Measurements from ENCODE around the gene ZBTB20.

The ZBTB20 gene

GRCh38 chr3:114794894-114795630 is 352.0 kb downstream of the ZBTB20 start:
- in situ Hi-C loops (cut with HindIII; ENCODE audit: low sequenced_read_pairs): no loop called here

DNA sequence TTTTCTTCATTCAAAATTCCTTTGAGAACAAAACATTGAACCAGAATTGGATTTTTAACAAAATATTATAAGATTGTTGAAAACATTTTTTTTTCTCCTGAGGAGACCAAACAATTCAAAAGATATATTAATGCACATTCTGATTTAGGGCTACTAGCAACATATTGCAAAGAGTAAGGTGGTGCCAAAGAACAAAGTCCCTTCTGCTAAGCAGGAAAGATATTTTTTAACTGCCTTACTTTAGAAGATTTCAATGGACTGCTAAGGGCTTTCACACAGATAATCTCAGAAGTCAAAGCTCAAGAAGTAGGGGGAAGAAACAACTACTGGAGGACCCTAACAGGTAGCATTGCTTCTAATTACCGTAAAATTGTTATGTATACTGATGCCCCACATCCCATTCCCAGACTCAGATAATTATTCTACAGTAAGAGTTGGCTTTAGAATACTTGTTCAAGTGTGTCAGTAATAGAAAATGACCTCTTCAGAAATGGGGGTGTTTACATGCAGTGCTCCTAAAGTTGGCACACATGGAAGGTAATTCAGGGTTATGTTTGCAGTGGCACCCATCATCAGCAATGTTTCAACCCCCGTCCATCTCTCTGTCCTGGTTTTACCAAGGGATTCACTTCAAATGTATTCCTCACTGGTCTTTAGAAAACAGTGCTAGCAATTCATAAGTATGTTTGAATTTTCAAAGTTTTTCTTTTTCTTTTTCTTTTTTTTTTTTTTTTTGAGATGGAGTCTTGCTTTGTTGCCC is 354.7 kb downstream of the ZBTB20 start:
- in situ Hi-C loops (cut with HindIII; ENCODE audit: low sequenced_read_pairs): no loop called here

DNA sequence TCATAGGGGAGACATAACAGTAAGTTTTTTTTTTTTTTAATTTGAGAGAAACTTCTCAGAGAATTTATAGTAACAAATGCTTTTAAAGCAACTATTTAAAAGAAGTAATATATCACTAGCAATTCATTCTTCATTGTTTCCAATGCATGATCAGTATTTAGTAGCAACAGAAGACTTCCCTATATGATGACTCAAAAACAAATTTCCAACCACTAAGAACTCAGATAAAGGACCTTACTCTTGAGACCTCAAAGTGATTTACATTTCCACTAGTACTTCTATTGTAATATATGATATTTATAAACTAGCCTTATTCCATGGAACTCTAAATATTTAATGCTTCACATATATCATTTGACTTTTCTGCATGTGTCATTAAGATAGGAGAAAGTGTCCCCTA is 356.3 kb downstream of the ZBTB20 start:
- in situ Hi-C loops (cut with HindIII; ENCODE audit: low sequenced_read_pairs): no loop called here

DNA sequence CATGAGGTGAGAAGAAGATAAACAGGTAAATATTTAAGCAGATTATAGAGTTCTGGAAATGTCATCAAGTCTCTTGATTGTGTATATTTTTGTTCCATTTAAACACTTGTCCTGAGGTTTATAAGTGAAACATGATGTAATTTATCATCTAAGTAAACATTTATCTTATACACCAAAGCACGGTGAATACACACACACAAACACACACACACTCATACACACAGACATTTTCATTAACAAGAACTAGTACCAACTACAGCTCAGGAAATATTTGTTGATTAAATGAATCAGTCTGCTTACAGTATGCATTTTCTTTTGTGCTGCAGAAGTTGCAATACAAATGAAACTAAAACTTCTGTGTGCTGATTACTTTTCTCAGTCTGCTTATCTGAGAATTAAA is 357.3 kb downstream of the ZBTB20 start:
- in situ Hi-C loops (cut with HindIII; ENCODE audit: low sequenced_read_pairs): no loop called here

- in situ Hi-C loops (cut with HindIII; ENCODE audit: low sequenced_read_pairs): no loop called here
These were observed 371.7 kb downstream of the ZBTB20 start for GRCh38 chr3:114775395-114775794.

DNA sequence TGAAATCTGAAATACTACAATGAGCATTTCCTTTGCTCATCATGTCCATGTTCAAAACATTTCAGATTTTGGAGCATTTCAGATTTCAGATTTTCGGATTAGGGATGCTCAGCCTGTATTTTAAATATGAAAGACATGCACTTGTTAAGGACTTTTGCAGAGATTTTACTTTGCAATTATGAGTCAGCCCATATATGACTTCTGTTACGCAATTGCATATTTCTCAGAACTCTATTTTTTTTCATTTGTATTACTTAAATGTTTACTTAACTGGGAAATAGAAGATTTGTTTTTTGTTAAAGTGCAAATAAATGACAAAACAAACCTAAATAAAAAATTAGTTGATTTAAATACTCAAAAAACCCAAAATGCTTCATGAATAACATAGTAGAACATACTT is 376.2 kb downstream of the ZBTB20 start:
- in situ Hi-C loops (cut with HindIII; ENCODE audit: low sequenced_read_pairs): no loop called here

- in situ Hi-C loops (cut with HindIII; ENCODE audit: low sequenced_read_pairs): no loop called here
These were observed 383.0 kb downstream of the ZBTB20 start for GRCh38 chr3:114764056-114764492.

DNA sequence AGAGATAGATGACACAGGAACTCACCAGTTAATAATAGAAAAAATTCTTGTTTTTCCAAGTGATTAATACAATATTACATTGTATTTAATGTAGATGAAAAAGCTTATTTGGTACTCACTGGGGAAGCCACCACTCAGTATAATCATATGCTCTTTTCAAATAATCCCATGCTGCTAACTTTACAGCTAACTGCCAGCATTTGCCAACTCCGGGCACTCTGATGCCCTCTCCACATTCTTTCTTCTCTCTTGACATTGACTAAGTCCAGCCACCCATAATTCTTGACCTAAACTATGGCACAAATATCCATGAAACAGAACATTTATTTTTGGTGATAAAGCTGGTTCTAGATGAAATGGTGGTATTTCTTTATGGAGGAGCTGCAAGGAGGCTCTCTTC is 384.9 kb downstream of the ZBTB20 start:
- in situ Hi-C loops (cut with HindIII; ENCODE audit: low sequenced_read_pairs): no loop called here

GRCh38 chr3:114760679-114761078 is 386.4 kb downstream of the ZBTB20 start:
- in situ Hi-C loops (cut with HindIII; ENCODE audit: low sequenced_read_pairs): no loop called here

GRCh38 chr3:114758831-114759699 is 388.0 kb downstream of the ZBTB20 start:
- in situ Hi-C loops (cut with HindIII; ENCODE audit: low sequenced_read_pairs): no loop called here

DNA sequence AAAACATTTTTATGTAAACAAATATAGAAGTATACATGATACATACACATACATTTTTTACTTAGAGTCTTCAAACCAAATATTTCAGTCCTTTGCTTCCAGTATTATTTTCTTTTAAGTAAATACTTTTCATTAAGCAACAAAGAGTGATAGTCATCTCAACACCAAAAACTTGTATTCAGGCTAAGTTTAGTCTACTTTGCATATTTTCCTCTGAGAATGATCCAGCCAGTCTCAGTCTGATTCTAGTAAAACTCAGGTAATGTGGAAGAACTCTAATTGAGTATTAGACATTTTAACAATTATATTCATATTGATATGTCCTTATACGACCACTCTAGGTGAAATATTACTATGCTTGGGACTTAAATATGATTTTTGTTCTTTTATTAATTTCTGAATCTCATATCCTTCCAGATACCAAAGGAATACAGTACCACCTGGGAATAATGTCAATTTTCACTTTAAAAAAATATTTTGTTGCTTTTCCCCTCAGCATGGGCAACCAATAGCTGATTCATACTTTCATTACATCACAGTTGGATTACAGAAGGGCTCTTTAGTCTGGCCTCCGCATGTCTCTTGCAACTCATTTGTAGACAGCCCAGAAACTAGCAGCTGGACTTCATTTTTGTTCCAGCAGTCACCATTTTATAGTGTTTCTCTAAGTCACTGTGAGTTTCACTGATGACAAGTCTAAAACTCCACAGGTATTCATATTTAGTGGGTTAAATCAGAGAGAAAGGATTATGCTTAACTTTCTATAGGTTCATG is 390.4 kb downstream of the ZBTB20 start:
- in situ Hi-C loops (cut with HindIII; ENCODE audit: low sequenced_read_pairs): no loop called here

GRCh38 chr3:114746502-114746901 is 400.6 kb downstream of the ZBTB20 start:
- in situ Hi-C loops (cut with HindIII; ENCODE audit: low sequenced_read_pairs): no loop called here

DNA sequence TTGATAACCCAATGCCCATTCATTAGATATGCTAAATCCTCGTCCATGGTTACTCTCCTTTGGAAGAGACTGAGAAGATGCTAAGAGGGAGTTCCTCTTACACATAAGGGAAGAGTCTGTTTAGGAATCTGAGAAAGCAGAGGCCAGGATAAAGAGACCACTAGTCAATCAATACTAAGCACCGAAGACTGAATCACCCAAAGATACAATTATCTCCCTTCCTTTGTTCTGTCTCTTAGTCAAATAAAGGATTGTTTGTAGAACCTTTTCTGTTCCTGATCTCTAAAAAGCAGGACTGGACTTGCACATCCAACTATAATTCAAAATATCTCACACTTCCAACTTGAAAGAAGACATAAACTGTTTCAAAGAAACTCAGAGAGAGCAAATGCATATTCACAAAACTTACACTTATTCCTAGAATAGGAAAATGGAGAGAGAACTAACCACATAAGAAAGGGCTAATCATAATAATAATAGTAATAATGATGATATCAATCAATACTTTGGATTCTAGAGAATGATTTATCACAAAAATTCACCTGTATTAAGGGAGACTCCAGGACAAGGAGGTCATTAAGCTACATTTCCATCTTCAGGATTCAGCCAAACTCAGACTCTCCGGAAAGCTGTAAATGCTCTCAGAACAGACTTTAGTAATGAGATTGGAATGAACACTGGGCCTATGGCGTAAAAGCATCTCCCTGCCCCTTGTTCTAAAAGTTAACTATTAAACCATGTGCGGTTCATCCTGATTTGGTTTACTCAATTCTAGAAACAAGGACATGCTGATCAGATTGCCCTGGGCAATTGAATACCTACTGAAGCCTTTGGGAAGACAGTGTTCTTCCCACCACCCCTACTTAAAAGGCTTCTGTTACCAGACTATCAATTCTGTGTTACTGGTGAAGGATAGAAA is 401.5 kb downstream of the ZBTB20 start:
- in situ Hi-C loops (cut with HindIII; ENCODE audit: low sequenced_read_pairs): no loop called here

GRCh38 chr3:114743746-114744485 is 403.2 kb downstream of the ZBTB20 start:
- in situ Hi-C loops (cut with HindIII; ENCODE audit: low sequenced_read_pairs): no loop called here

DNA sequence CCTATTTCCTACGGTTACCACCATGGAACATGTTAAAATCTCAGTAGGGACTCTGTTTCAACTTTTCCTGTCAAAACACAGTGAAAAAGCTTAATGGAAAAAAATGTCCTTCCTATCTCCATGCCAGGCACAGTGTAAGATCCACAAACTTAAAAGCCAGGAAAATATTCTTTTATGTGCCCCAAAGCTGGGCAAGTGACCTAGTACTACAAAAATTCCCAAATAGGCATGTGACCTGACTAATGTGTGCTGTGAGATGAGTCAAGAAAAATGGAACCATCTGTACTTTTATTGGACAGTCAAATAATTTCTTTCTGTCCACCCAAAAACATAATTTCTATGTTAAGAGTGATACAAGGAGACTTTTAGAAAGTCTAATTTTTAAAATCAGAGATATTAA is 406.0 kb downstream of the ZBTB20 start:
- in situ Hi-C loops (cut with HindIII; ENCODE audit: low sequenced_read_pairs): no loop called here

- in situ Hi-C loops (cut with HindIII; ENCODE audit: low sequenced_read_pairs): no loop called here
These were observed 407.5 kb downstream of the ZBTB20 start for GRCh38 chr3:114739627-114740026.

DNA sequence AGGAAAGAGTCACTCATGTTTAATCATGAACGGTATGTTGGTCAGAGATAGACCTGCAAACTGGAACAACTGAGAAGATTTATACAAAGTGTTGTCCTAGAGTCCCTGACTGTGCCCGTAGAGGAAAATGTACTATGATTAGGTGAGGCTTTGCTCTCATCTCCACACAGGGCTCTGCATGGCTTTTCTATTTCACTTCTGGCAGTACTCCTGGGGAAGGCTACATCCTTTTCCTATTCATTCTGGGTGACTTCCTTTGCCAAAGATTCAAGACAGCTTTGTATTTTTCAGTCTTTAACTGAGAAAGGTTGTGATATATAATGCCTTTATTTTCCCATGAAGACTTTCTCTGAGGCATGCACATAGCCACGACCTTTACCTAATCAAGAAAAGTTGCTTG is 414.7 kb downstream of the ZBTB20 start:
- in situ Hi-C loops (cut with HindIII; ENCODE audit: low sequenced_read_pairs): no loop called here

GRCh38 chr3:114730397-114730796 is 416.7 kb downstream of the ZBTB20 start:
- in situ Hi-C loops (cut with HindIII; ENCODE audit: low sequenced_read_pairs): no loop called here

DNA sequence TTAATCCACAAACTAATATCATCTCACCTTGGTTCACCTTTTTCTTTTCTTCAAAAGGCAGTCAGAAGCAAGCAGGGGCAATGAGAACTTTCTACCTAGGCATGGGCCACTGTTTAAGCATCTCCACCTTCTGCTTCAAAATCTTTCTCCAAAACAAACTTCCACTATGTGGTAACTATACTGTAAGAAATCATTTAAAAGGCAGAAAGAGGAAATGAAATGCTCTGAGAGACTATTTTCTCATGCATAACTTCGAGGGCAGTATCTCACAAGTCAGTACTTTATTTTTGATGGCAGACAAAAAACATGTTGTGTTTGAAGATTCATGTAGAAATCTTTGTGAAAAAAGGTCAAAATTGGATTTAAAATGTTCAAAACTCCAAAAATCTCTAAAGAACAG is 419.7 kb downstream of the ZBTB20 start:
- in situ Hi-C loops (cut with HindIII; ENCODE audit: low sequenced_read_pairs): no loop called here

All from DLD1 (cell line).